Activated B cell treated with CpG ODN at 0.5 μM for 24 hours (primary cell): Measurements from ENCODE around the gene HCN1. TPM values are rescaled to one million over a fixed set of nuclear protein-coding genes. Genes with fewer than 3 reads are reported as not detected.

Source experiments
- ATAC-seq: fragments of 200-7000 bp; cut with Tn5 transposase; one replicate; pipeline ENCODE4 v1.10.0; 2021; ENCODE audit warnings: low read depth, mild to moderate bottlenecking, moderate library complexity
- CTCF ChIA-PET: fragments of 350-600 bp; sonication (Branson Sonifier 250); formaldehyde crosslinking; loops from one replicate; lab custom pipeline; 2021; ENCODE audit warnings: antibody characterized with exemption; lab: Charles Lee
- POLR2A ChIA-PET: fragments of 350-600 bp; sonication (Branson Sonifier 250); formaldehyde crosslinking; loops from one replicate; lab custom pipeline; 2021; ENCODE audit warnings: antibody characterized with exemption; lab: Charles Lee
- DNase-seq: peaks from one replicate; pipeline ENCODE4 v3.0.0; 2022
- H3K27ac Mint-ChIP-seq: one replicate; pipeline ENCODE4 v1.8.0; 2020; ENCODE audit warnings: mixed read lengths
- H3K27me3 Mint-ChIP-seq: one replicate; pipeline ENCODE4 v1.8.0; 2021; ENCODE audit warnings: mixed read lengths
- H3K36me3 Mint-ChIP-seq: one replicate; pipeline ENCODE4 v1.8.0; 2021; ENCODE audit warnings: low read depth, mixed read lengths
- H3K4me1 Mint-ChIP-seq: one replicate; pipeline ENCODE4 v1.8.0; 2021; ENCODE audit warnings: mixed read lengths
- H3K4me3 Mint-ChIP-seq: one replicate; pipeline ENCODE4 v1.8.0; 2020; ENCODE audit warnings: mild to moderate bottlenecking, mixed read lengths
- H3K9me3 Mint-ChIP-seq: one replicate; pipeline ENCODE4 v1.8.0; 2020; ENCODE audit warnings: mixed read lengths
- CTCF ChIP-seq: fragments of 200-600 bp; IDR thresholded peaks from one replicate; pipeline ENCODE4 v1.8.0; 2022; ENCODE audit warnings: antibody characterized with exemption, mild to moderate bottlenecking
- intact Hi-C: fragments of 100-400 bp; cut with micrococcal nuclease; formaldehyde crosslinking; loops from one replicate; pipeline ENCODE4 v1.15.1; 2024
- total RNA-seq: library from RNA; stranded (reverse); gene quantifications from 2 replicates; pipeline ENCODE4 v1.2.3, GENCODE V29; 2022

HCN1 gene
- total RNA-seq, 1 donor from 2014 or later: not detected

- intact Hi-C loops: no loop called here
- CTCF ChIA-PET: no interaction called here
- Mint-ChIP-seq H3K4me3 (no peak overlapping the region), H3K9me3 (peaks cover 8% of the 10 kb centered on the region), H3K27ac (no peak overlapping the region), H3K27me3 (no peaks in the 10 kb centered on the region), H3K4me1 (no peaks in the 10 kb centered on the region), H3K36me3 (no peaks in the 10 kb centered on the region)
- POLR2A ChIA-PET: no interaction called here
- TF ChIP-seq CTCF: no peak
- no peak for ATAC-seq
- DNase-seq: no peak
Observed at GRCh38 chr5:45542421-45542820, 153.8 kb downstream of the HCN1 start.

GRCh38 chr5:45533663-45534062, 162.5 kb downstream of the HCN1 start:
- Mint-ChIP-seq H3K27ac (no peak overlapping the region), H3K4me3 (no peak overlapping the region), H3K27me3 (no peaks in the 10 kb centered on the region), H3K4me1 (no peaks in the 10 kb centered on the region), H3K9me3 (peaks cover 9% of the 10 kb centered on the region), H3K36me3 (no peaks in the 10 kb centered on the region)
- POLR2A ChIA-PET: no interaction called here
- ATAC-seq: no peak
- intact Hi-C loops: no loop called here
- no peak for TF ChIP-seq CTCF
- CTCF ChIA-PET: no interaction called here
- DNase-seq: no peak

DNA sequence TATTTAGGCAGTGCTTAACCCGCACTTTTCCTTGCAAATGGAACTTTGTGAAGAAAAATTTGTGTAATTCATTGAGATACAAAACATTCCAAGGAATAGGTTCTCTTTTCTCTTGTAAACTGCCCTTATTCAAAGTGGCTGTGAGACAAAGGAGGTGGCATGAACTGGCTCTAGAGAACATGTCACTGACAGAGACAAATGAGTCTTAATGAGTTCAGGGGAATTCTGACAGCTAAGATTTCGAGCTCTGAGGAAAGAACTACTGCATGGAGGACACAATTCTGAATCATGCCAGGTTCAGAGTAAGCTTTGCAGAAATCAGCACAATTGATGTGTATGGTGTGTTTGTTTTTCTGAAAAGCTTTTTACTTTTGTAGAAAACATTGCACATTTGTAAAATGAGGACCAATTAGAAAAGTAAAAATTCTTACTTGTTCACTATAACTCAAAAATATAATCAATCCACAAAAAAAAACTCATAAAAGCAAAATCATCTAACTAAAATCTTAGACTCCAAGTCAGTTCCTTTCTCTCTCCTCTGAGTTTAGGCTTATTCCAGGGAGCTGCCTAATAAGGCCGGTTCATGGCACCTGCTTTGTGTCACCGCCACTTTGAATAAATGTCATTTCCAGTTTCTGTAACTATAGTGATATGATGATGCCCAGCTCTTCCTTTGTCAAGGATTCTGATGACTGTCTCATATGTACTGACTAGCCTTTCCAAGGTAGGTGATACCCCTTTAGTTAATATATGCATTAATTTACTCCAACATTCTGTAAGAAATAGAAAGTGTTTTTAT, 163.2 kb downstream of the HCN1 start:
- Mint-ChIP-seq H3K4me3 (no peak overlapping the region), H3K9me3 (peaks cover 7% of the 10 kb centered on the region), H3K27ac (no peak overlapping the region), H3K36me3 (no peaks in the 10 kb centered on the region), H3K4me1 (no peaks in the 10 kb centered on the region), H3K27me3 (no peaks in the 10 kb centered on the region)
- CTCF ChIA-PET: no interaction called here
- ATAC-seq: no peak
- POLR2A ChIA-PET: no interaction called here
- no peak for TF ChIP-seq CTCF
- intact Hi-C loops: no loop called here
- DNase-seq: no peak

DNA sequence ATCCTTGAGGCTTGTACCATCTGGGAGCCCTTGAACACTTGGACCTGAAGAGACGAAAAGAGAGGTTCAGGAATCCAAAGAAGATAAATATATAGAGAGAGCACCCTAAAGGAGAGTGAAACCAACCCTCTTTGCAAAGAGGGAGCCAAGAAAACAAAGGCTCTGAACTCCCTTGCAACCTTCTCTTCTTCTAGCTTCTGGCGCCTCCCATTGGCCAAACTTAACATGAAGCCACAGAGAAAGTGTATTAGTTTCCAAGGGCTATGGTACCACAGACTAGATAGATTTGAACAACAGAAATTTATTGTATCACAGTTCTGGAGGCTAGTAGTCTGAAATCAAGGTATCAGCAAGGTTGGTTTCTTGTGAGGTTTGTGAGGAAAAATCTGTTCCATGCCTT, 175.1 kb downstream of the HCN1 start:
- DNase-seq (no peak), ATAC-seq (no peak)
- Mint-ChIP-seq H3K27me3 (no peaks in the 10 kb centered on the region), H3K9me3 (peaks cover 2% of the 10 kb centered on the region), H3K27ac (no peak overlapping the region), H3K4me3 (no peak overlapping the region), H3K4me1 (no peaks in the 10 kb centered on the region), H3K36me3 (no peaks in the 10 kb centered on the region)
- CTCF ChIA-PET: no interaction called here
- intact Hi-C loops: no loop called here
- TF ChIP-seq CTCF: no peak
- POLR2A ChIA-PET: no interaction called here

DNA sequence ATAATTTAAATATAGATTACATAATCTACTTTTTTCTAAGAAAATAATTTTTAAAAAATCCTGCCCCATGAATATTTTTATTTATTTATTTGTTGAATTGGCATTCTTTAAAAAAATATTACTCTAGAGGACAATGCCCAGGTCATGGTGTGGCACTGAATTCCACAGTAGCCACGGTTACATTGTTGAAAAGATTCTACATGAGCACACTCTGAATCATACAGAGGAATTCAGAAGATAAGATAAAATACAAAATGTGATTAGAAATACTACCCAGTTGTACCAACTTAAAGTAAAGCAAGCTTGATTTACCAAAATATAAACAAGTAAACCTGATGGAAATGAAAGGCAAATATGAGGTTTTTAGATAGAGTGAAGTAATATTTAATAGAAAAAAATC, 183.7 kb downstream of the HCN1 start:
- CTCF ChIA-PET: no interaction called here
- no peak for DNase-seq

More for the DNA sequence above, 183.7 kb downstream of the HCN1 start:
- POLR2A ChIA-PET: no interaction called here
- intact Hi-C loops: no loop called here
- peaks cover 7% of the 10 kb centered on the region for H3K9me3 Mint-ChIP-seq
- ATAC-seq: no peak
- no peak overlapping the region for H3K4me3 Mint-ChIP-seq
- no peaks in the 10 kb centered on the region for H3K27me3 Mint-ChIP-seq
- no peaks in the 10 kb centered on the region for H3K4me1 Mint-ChIP-seq
- no peaks in the 10 kb centered on the region for H3K36me3 Mint-ChIP-seq
- no peak overlapping the region for H3K27ac Mint-ChIP-seq
- TF ChIP-seq CTCF: no peak
